IMR-90 (cell line): ENCODE measurements around the gene SIT1. TPM values are rescaled to one million over a fixed set of nuclear protein-coding genes. Genes with fewer than 3 reads are reported as not detected.

ENCODE experiments used
- ATAC-seq: fragments of 200-7000 bp; cut with Tn5 transposase; 2 replicates; pipeline ENCODE4 v1.9.1; 2020; ENCODE audit warnings: low read depth, mild to moderate bottlenecking, moderate library complexity
- BruUV-seq: library from RNA; stranded (reverse); fragments of 400-500 nt; replicated peaks from 2 replicates; lab custom pipeline; 2021; lab: Mats Ljungman, UMichigan
- CTCF ChIA-PET: fragments of 300-600 bp; formaldehyde crosslinking; extraction: SDS; loops from one replicate; lab custom pipeline; 2021; ENCODE audit warnings: antibody characterized with exemption; lab: Yijun Ruan, JAX
- POLR2A ChIA-PET: fragments of 300-600 bp; sonication (Branson Sonifier 250); formaldehyde crosslinking; loops from one replicate; lab custom pipeline; 2022; ENCODE audit warnings: antibody characterized with exemption; ENCODE audit not compliant: unreplicated experiment; lab: Charles Lee
- DNase-seq: peaks from one replicate; pipeline ENCODE4 v3.0.0; 2013
- H2AFZ ChIP-seq: replicated peaks from 2 replicates; pipeline ENCODE3; 2013; ENCODE audit warnings: low read length, mild to moderate bottlenecking; ENCODE audit not compliant: poor library complexity
- H2AK5ac ChIP-seq: 2 replicates; pipeline ENCODE4 v1.6.1; 2013; ENCODE audit warnings: low read depth, low read length, inconsistent platforms
- H2AK9ac ChIP-seq: replicated peaks from 2 replicates; pipeline ENCODE3; 2013; ENCODE audit warnings: mild to moderate bottlenecking, low read depth, low read length, moderate library complexity; ENCODE audit not compliant: poor library complexity
- H2BK120ac ChIP-seq: 2 replicates; pipeline ENCODE4 v1.6.1; 2013; ENCODE audit warnings: low read depth, low read length, inconsistent platforms
- H2BK15ac ChIP-seq: 3 replicates; pipeline ENCODE4 v1.6.1; 2013; ENCODE audit warnings: low read depth, low read length, inconsistent platforms
- H2BK20ac ChIP-seq: 2 replicates; pipeline ENCODE4 v1.6.1; 2013; ENCODE audit warnings: low read depth, mild to moderate bottlenecking, inconsistent platforms, low read length, moderate library complexity
- H2BK5ac ChIP-seq: 2 replicates; pipeline ENCODE4 v1.6.1; 2013; ENCODE audit warnings: mild to moderate bottlenecking, low read depth, low read length, inconsistent platforms; ENCODE audit not compliant: poor library complexity, severe bottlenecking
- H3K14ac ChIP-seq: replicated peaks from 2 replicates; pipeline ENCODE4 v1.6.1; 2013; ENCODE audit warnings: low read depth, low read length, inconsistent platforms
- H3K18ac ChIP-seq: 2 replicates; pipeline ENCODE4 v1.6.1; 2013; ENCODE audit warnings: low read depth, low read length, control low read depth
- H3K23ac ChIP-seq: 2 replicates; pipeline ENCODE4 v1.6.1; 2013; ENCODE audit warnings: low read depth, low read length, inconsistent platforms
- H3K27ac ChIP-seq: 2 replicates; pipeline ENCODE4 v1.5.1; 2013; ENCODE audit warnings: mild to moderate bottlenecking, control low read depth, low read length; ENCODE audit not compliant: insufficient read depth
- H3K27me3 ChIP-seq: 2 replicates; pipeline ENCODE4 v1.6.1; 2013; ENCODE audit warnings: low read length; ENCODE audit not compliant: control insufficient read depth, insufficient read depth
- H3K36me3 ChIP-seq: 2 replicates; pipeline ENCODE4 v1.6.1; 2013; ENCODE audit warnings: low read length, mixed read lengths; ENCODE audit not compliant: control insufficient read depth, insufficient read depth
- H3K4ac ChIP-seq: 2 replicates; pipeline ENCODE4 v1.6.1; 2013; ENCODE audit warnings: low read depth, low read length, inconsistent platforms
- H3K4me1 ChIP-seq: 2 replicates; pipeline ENCODE4 v1.6.1; 2013; ENCODE audit warnings: low read length, mixed read lengths; ENCODE audit not compliant: control insufficient read depth, insufficient read depth
- H3K4me2 ChIP-seq: 2 replicates; pipeline ENCODE4 v1.6.1; 2013; ENCODE audit warnings: low read depth, mild to moderate bottlenecking, control low read depth, low read length, moderate library complexity
- H3K4me3 ChIP-seq: 2 replicates; pipeline ENCODE4 v1.5.1; 2013; ENCODE audit warnings: low read depth, mild to moderate bottlenecking, control low read depth, low read length, moderate library complexity; ENCODE audit not compliant: insufficient read depth
- H3K56ac ChIP-seq: 2 replicates; pipeline ENCODE4 v1.6.1; 2013; ENCODE audit warnings: low read length, inconsistent platforms; ENCODE audit not compliant: insufficient read depth; ENCODE audit errors: extremely low read depth
- H3K79me1 ChIP-seq, 2 experiments: 2 replicates each; pipeline ENCODE4 v1.6.1; 2013; ENCODE audit warnings: low read length in 2 of 2, inconsistent platforms in 1 of 2, low read depth in 1 of 2
- H3K9ac ChIP-seq: 2 replicates; pipeline ENCODE4 v1.6.1; 2013; ENCODE audit warnings: low read depth, low read length, control low read depth
- H3K9me1 ChIP-seq: 2 replicates; pipeline ENCODE4 v1.6.1; 2013; ENCODE audit warnings: low read length, inconsistent platforms; ENCODE audit not compliant: insufficient read depth
- H3K9me3 ChIP-seq: 2 replicates; pipeline ENCODE4 v1.6.1; 2013; ENCODE audit warnings: low read length; ENCODE audit not compliant: control insufficient read depth, insufficient read depth
- H4K20me1 ChIP-seq: 2 replicates; pipeline ENCODE4 v1.6.1; 2013; ENCODE audit warnings: low read length, inconsistent platforms; ENCODE audit not compliant: insufficient read depth
- H4K5ac ChIP-seq: 2 replicates; pipeline ENCODE4 v1.6.1; 2013; ENCODE audit warnings: mild to moderate bottlenecking, low read depth, low read length, control low read depth
- H4K8ac ChIP-seq, 2 experiments: 2 replicates each; pipeline ENCODE4 v1.6.1; 2013; ENCODE audit warnings: low read depth in 2 of 2, low read length in 2 of 2, control low read depth in 1 of 2, inconsistent platforms in 1 of 2
- H4K91ac ChIP-seq: 2 replicates; pipeline ENCODE4 v1.6.1; 2013; ENCODE audit warnings: low read depth, low read length, inconsistent platforms; ENCODE audit not compliant: insufficient read depth
- CEBPB ChIP-seq: IDR thresholded peaks from 2 replicates; pipeline ENCODE4 v1.6.1; 2012; ENCODE audit warnings: low read depth, low read length, improper control_type of control experiment
- CHD1 ChIP-seq: IDR thresholded peaks from 2 replicates; pipeline ENCODE4 v1.6.1; 2012; ENCODE audit warnings: low read depth, low read length, improper control_type of control experiment
- CTCF ChIP-seq: conservative IDR thresholded peaks from 2 replicates; pipeline ENCODE4 v1.5.1; 2012; ENCODE audit warnings: mild to moderate bottlenecking, low read depth, low read length, improper control_type of control experiment
- FOS ChIP-seq: fragments of 150-350 bp; IDR thresholded peaks from 2 replicates; pipeline ENCODE4 v1.6.1; 2016; ENCODE audit warnings: low read depth, low read length
- MAZ ChIP-seq: IDR thresholded peaks from 2 replicates; pipeline ENCODE4 v1.6.1; 2012; ENCODE audit warnings: low read depth, mild to moderate bottlenecking, low read length, improper control_type of control experiment, moderate library complexity, borderline replicate concordance
- MXI1 ChIP-seq: IDR thresholded peaks from 2 replicates; pipeline ENCODE4 v1.6.1; 2012; ENCODE audit warnings: low read depth, mild to moderate bottlenecking, low read length, moderate library complexity, borderline replicate concordance
- NFE2L2 ChIP-seq: fragments of 150-350 bp; IDR thresholded peaks from 2 replicates; pipeline ENCODE4 v1.6.1; 2016; ENCODE audit warnings: low read depth, mild to moderate bottlenecking, low read length
- POLR2A ChIP-seq: IDR thresholded peaks from 2 replicates; pipeline ENCODE4 v1.6.1; 2012; ENCODE audit warnings: mild to moderate bottlenecking, low read depth, low read length
- RAD21 ChIP-seq: IDR thresholded peaks from 2 replicates; pipeline ENCODE4 v1.6.1; 2012; ENCODE audit warnings: low read length, improper control_type of control experiment
- RFX5 ChIP-seq: IDR thresholded peaks from 2 replicates; pipeline ENCODE4 v1.8.0; 2012; ENCODE audit warnings: low read depth, mild to moderate bottlenecking, low read length, moderate library complexity
- SMC3 ChIP-seq: fragments of 150-350 bp; IDR thresholded peaks from 2 replicates; pipeline ENCODE4 v1.6.1; 2016; ENCODE audit warnings: low read depth, mild to moderate bottlenecking, antibody characterized with exemption, low read length, moderate library complexity
- USF2 ChIP-seq: fragments of 150-350 bp; IDR thresholded peaks from 2 replicates; pipeline ENCODE4 v1.6.1; 2017; ENCODE audit warnings: mild to moderate bottlenecking, antibody characterized with exemption, low read length, low read depth
- WGBS, 2 experiments: methylation state at CpG; one replicate each; pipeline versions ENCODE4 v1.1.5 to v1.1.7; 2013; ENCODE audit warnings: missing lambda C conversion rate in 2 of 2; ENCODE audit not compliant: insufficient read length in 1 of 2; ENCODE audit errors: extremely low coverage in 2 of 2; 5-methylcytosine and 5-hydroxymethylcytosine counted together
- dilution Hi-C: fragments of 300-500 bp; cut with HindIII; formaldehyde crosslinking; loops from one replicate; pipeline ENCODE4 v1.14.3; 2018; ENCODE audit warnings: low sequenced_read_pairs; ENCODE audit not compliant: unreplicated experiment
- in situ Hi-C: fragments of 300-500 bp; cut with MboI; formaldehyde crosslinking; loops from 3 replicates; pipeline ENCODE4 v1.14.3; 2019; ENCODE audit warnings: low sequenced_read_pairs, inconsistent platforms, mixed read lengths
- intact Hi-C: fragments of 100-400 bp; cut with micrococcal nuclease; formaldehyde crosslinking; loops from 2 replicates; pipeline ENCODE4 v1.10.0; 2022
- polyA plus RNA-seq, 3 experiments: library from polyadenylated mRNA; depleted of rRNA; stranded (reverse); fragments of >200 nt; gene quantifications; 2 replicates each; pipeline ENCODE4 v1.2.3, GENCODE V29; 2012; ENCODE audit warnings: low replicate concordance in 1 of 3
- total RNA-seq: library from RNA; depleted of rRNA; stranded (reverse); fragments of >200 nt; gene quantifications from 2 replicates; pipeline ENCODE4 v1.2.3, GENCODE V29; 2012
- TF ChIP-seq, protein P1 (sequence below): fragments of 150-350 bp; IDR thresholded peaks from 2 replicates; pipeline ENCODE4 v1.6.1; 2016; ENCODE audit warnings: low read depth, mild to moderate bottlenecking, low read length, moderate library complexity, borderline replicate concordance

The SIT1 gene
- total and polyA plus RNA-seq, 2 of the 4 experiments (the other 2 are of a cell fraction), result not detected

- Histone ChIP-seq H3K9ac (no peak overlapping the region), H4K8ac (no peak overlapping the region), H2AK9ac (no peak overlapping the region), H3K4me3 (no peak overlapping the region), H3K27me3 (no peaks in the 10 kb centered on the region), H2BK15ac (no peak overlapping the region), H2AFZ (no peak overlapping the region), H3K79me1 (peaks cover 9 to 28% of the 10 kb centered on the region in 2 experiments; a peak in 3 of 4 replicates), H4K5ac (no peak overlapping the region), H2BK5ac (no peak overlapping the region), H2BK20ac (no peak overlapping the region), H3K18ac (no peak overlapping the region), H3K56ac (no peak overlapping the region), H4K91ac (no peak overlapping the region), H3K9me3 (no peaks in the 10 kb centered on the region), H3K36me3 (peaks cover 27% of the 10 kb centered on the region), H3K14ac (no peak overlapping the region), H3K4ac (no peak overlapping the region), H4K20me1 (peaks cover 8% of the 10 kb centered on the region; the same call in 1 of the 2 replicates), H3K4me2 (no peak overlapping the region; the same call in 1 of the 2 replicates), H2AK5ac (no peak overlapping the region), H3K23ac (no peak overlapping the region), H3K9me1 (peaks cover 6% of the 10 kb centered on the region; the same call in 1 of the 2 replicates), H3K4me1 (peaks cover 5% of the 10 kb centered on the region), H3K27ac (no peak overlapping the region), H2BK120ac (no peak overlapping the region)
- in situ Hi-C loops, result no loop called here
- BruUV-seq, result no TSS peak
- intact Hi-C loops, result loop anchor here (10.0 kb wide), 1 partner anchor 78 kb away; the partner anchor contains the start of gene TPM2
- TF ChIP-seq, protein P1, sequence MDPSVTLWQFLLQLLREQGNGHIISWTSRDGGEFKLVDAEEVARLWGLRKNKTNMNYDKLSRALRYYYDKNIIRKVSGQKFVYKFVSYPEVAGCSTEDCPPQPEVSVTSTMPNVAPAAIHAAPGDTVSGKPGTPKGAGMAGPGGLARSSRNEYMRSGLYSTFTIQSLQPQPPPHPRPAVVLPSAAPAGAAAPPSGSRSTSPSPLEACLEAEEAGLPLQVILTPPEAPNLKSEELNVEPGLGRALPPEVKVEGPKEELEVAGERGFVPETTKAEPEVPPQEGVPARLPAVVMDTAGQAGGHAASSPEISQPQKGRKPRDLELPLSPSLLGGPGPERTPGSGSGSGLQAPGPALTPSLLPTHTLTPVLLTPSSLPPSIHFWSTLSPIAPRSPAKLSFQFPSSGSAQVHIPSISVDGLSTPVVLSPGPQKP, result no peak
- TF ChIP-seq NFE2L2 (no peak), RAD21 (no peak), MAZ (no peak), CHD1 (no peak), RFX5 (no peak), FOS (no peak), CTCF (no peak), MXI1 (no peak), SMC3 (no peak), CEBPB (no peak), USF2 (no peak), POLR2A (no peak)
- DNase-seq, result no peak
- no peak for ATAC-seq
- dilution Hi-C loops, result no loop called here
- POLR2A ChIA-PET, result no interaction called here
- CTCF ChIA-PET, result no interaction called here
- WGBS, 2 experiments, result 92% methylated on average over 4 of the region's 7 CpGs; no CpG with 5 or more reads in 1 of the 2 experiments
Measured at GRCh38 chr9:35606726-35607125, 44.0 kb downstream of the SIT1 start.
